HepG2 (cell line): ENCODE results near the gene PIP5K1A. TPM values are rescaled to one million over a fixed set of nuclear protein-coding genes. Genes with fewer than 3 reads are reported as not detected.

Experiments used
- ATF1 ChIP-seq: IDR thresholded peaks from 2 replicates; pipeline ENCODE4 v1.6.1; 2016; ENCODE audit warnings: mild to moderate bottlenecking, control low read depth
- CHD2 ChIP-seq: IDR thresholded peaks from 2 replicates; pipeline ENCODE4 v1.6.1; 2011; ENCODE audit warnings: low read depth, low read length, improper control_type of control experiment
- HDAC1 ChIP-seq: sonication (generic); formaldehyde crosslinking; IDR thresholded peaks from 2 replicates; pipeline ENCODE4 v1.5.1; 2020; ENCODE audit warnings: mild to moderate bottlenecking, missing genetic modification reagents
- HMGXB3 ChIP-seq: sonication (generic); formaldehyde crosslinking; IDR thresholded peaks from 2 replicates; pipeline ENCODE4 v1.4.0; 2020; ENCODE audit warnings: missing genetic modification reagents, borderline replicate concordance
- HOXD1 ChIP-seq: sonication (generic); formaldehyde crosslinking; IDR thresholded peaks from 2 replicates; pipeline ENCODE4 v1.5.0; 2020; ENCODE audit warnings: missing genetic modification reagents
- MED13 ChIP-seq: sonication (generic); formaldehyde crosslinking; IDR thresholded peaks from 2 replicates; pipeline ENCODE4 v1.5.0; 2020; ENCODE audit warnings: missing genetic modification reagents
- MED8 ChIP-seq: sonication (generic); formaldehyde crosslinking; IDR thresholded peaks from 2 replicates; pipeline ENCODE4 v1.8.1; 2023; ENCODE audit warnings: mild to moderate bottlenecking, missing genetic modification reagents; ENCODE audit not compliant: insufficient replicate concordance
- MYC ChIP-seq: sonication (generic); formaldehyde crosslinking; IDR thresholded peaks from 2 replicates; pipeline ENCODE4 v1.9.0; 2021; ENCODE audit warnings: missing genetic modification reagents, borderline replicate concordance
- POLR2AphosphoS5 ChIP-seq: IDR thresholded peaks from 2 replicates; pipeline ENCODE4 v1.6.1; 2012; ENCODE audit warnings: low read depth, low read length
- RBFOX2 ChIP-seq: fragments of 200-400 bp; formaldehyde crosslinking; IDR thresholded peaks from 2 replicates; pipeline ENCODE4 v1.6.1; 2017; ENCODE audit warnings: low read depth, mild to moderate bottlenecking, low read length
- SIX1 ChIP-seq: sonication (generic); formaldehyde crosslinking; IDR thresholded peaks from 2 replicates; pipeline ENCODE4 v1.4.0; 2020; ENCODE audit warnings: missing genetic modification reagents, borderline replicate concordance
- SOX5 ChIP-seq: IDR thresholded peaks from 2 replicates; pipeline ENCODE4 v1.6.1; 2016; ENCODE audit warnings: borderline replicate concordance
- SP5 ChIP-seq: IDR thresholded peaks from 2 replicates; pipeline ENCODE4 v1.6.1; 2016; ENCODE audit warnings: low read depth, borderline replicate concordance
- TARDBP ChIP-seq: sonication (generic); formaldehyde crosslinking; IDR thresholded peaks from 2 replicates; pipeline ENCODE4 v1.8.0; 2022; ENCODE audit warnings: mild to moderate bottlenecking, missing genetic modification reagents
- ZBTB34 ChIP-seq: sonication (generic); formaldehyde crosslinking; IDR thresholded peaks from 2 replicates; pipeline ENCODE4 v1.8.0; 2022; ENCODE audit warnings: mild to moderate bottlenecking, missing genetic modification reagents
- ZNF326 ChIP-seq: sonication (generic); formaldehyde crosslinking; IDR thresholded peaks from 2 replicates; pipeline ENCODE4 v1.4.0; 2020; ENCODE audit warnings: missing genetic modification reagents, borderline replicate concordance
- ZNF567 ChIP-seq: sonication (generic); formaldehyde crosslinking; IDR thresholded peaks from 2 replicates; pipeline ENCODE4 v1.8.1; 2023; ENCODE audit warnings: mild to moderate bottlenecking, missing genetic modification reagents, borderline replicate concordance
- ZNF768 ChIP-seq: sonication (generic); formaldehyde crosslinking; IDR thresholded peaks from 2 replicates; pipeline ENCODE4 v1.4.0; 2020; ENCODE audit warnings: missing genetic modification reagents
- ZNF770 ChIP-seq: sonication (generic); formaldehyde crosslinking; IDR thresholded peaks from 2 replicates; pipeline ENCODE4 v1.5.0; 2020; ENCODE audit warnings: mild to moderate bottlenecking, missing genetic modification reagents
- polyA plus RNA-seq, 8 experiments: library from polyadenylated mRNA; depleted of rRNA in 3 of 8; stranded (reverse) in 7 of 8; unstranded in 1 of 8; fragments of >200 nt; fragmentation: Illumina TruSeq in 4 of 8; extraction: Trizol in 4 of 8; gene quantifications; 2 replicates each; pipeline versions ENCODE4 v1.2.1 to v1.2.3, GENCODE V29; 2011 to 2016; ENCODE audit warnings: low read depth in 4 of 8, missing spikeins in 1 of 8, mixed read lengths in 1 of 8; ENCODE audit not compliant: insufficient read depth in 1 of 8
- total RNA-seq, 5 experiments: library from RNA; depleted of rRNA; stranded (reverse); fragments of >200 nt; fragmentation: Illumina TruSeq; extraction: Trizol; gene quantifications; 2 replicates each; pipeline ENCODE4 v1.2.3, GENCODE V29; 2016; ENCODE audit warnings: low read depth in 1 of 5
- TF ChIP-seq, protein P1 (sequence below): sonication (generic); formaldehyde crosslinking; conservative IDR thresholded peaks from 2 replicates; pipeline ENCODE4 v1.8.0; 2022; ENCODE audit warnings: mild to moderate bottlenecking, moderate library complexity, missing genetic modification reagents

The PIP5K1A gene
- total and polyA plus RNA-seq, 2 of the 13 experiments (the other 11 are each of a cell fraction or from before 2014, with no cell fraction given), result 45.3 to 65.1 TPM

- TF ChIP-seq SP5 (CRISPR knock-in tag), result peak; percentile 15; the same call in 1 of the 2 replicates
- TF ChIP-seq ZNF768, result no peak
- no peak for TF ChIP-seq TARDBP (CRISPR knock-in tag)
- TF ChIP-seq ZNF567, result no peak
- TF ChIP-seq, protein P1, sequence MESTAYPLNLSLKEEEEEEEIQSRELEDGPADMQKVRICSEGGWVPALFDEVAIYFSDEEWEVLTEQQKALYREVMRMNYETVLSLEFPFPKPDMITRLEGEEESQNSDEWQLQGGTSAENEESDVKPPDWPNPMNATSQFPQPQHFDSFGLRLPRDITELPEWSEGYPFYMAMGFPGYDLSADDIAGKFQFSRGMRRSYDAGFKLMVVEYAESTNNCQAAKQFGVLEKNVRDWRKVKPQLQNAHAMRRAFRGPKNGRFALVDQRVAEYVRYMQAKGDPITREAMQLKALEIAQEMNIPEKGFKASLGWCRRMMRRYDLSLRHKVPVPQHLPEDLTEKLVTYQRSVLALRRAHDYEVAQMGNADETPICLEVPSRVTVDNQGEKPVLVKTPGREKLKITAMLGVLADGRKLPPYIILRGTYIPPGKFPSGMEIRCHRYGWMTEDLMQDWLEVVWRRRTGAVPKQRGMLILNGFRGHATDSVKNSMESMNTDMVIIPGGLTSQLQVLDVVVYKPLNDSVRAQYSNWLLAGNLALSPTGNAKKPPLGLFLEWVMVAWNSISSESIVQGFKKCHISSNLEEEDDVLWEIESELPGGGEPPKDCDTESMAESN (CRISPR knock-in tag), result no peak
- TF ChIP-seq HMGXB3 (CRISPR knock-in tag), result peak; percentile 90
- TF ChIP-seq ZNF770, result peak; percentile 18; the same call in 1 of the 2 replicates
- 0 out of 2 replicates have a peak, but pooled peaks have one; percentile 9 for TF ChIP-seq ZBTB34 (CRISPR knock-in tag)
- TF ChIP-seq HOXD1, result peak; percentile 74; the same call in 1 of the 2 replicates
- TF ChIP-seq SIX1 (CRISPR knock-in tag), result no peak
- TF ChIP-seq ZNF326 (CRISPR knock-in tag), result no peak
- peak; percentile 80 for TF ChIP-seq CHD2
- peak; percentile 26 for TF ChIP-seq MED8 (CRISPR knock-in tag)
- peak; percentile 88 for TF ChIP-seq RBFOX2
- peak; percentile 46; the same call in 1 of the 2 replicates for TF ChIP-seq POLR2AphosphoS5
- TF ChIP-seq ATF1 (CRISPR knock-in tag), result peak; percentile 64
- TF ChIP-seq MED13 (CRISPR knock-in tag), result 0 out of 2 replicates have a peak, but pooled peaks have one; percentile 23
- peak; percentile 48 for TF ChIP-seq MYC (CRISPR knock-in tag)
- TF ChIP-seq SOX5 (CRISPR knock-in tag), result peak; percentile 9; the same call in 1 of the 2 replicates
- peak; percentile 51 for TF ChIP-seq HDAC1
These were observed 83.9 kb downstream of the PIP5K1A start, which contains the start of gene ZNF687 (continued) for GRCh38 chr1:151281969-151282882.
